ENCODE data around the gene PLLP.

DNA sequence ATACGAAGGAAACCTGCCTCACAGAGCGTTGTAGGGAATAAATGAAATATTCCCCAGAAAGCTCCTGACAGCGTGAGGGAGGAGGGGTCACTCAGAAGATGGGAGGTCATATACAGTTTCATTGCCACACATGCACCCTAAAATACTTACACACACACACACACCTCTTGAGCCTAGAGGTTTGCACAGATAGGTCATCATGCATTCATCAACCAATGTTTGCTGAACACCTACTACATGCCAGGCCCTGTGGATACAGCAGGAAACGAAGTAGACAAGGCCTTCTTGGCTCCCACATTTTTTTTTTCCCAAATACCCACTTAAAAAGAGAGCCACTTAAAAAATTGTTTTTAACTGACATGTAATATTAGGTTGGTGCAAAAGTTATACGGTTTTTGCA is 907 bp upstream of the PLLP start:
- TF ChIP-seq, protein P1, sequence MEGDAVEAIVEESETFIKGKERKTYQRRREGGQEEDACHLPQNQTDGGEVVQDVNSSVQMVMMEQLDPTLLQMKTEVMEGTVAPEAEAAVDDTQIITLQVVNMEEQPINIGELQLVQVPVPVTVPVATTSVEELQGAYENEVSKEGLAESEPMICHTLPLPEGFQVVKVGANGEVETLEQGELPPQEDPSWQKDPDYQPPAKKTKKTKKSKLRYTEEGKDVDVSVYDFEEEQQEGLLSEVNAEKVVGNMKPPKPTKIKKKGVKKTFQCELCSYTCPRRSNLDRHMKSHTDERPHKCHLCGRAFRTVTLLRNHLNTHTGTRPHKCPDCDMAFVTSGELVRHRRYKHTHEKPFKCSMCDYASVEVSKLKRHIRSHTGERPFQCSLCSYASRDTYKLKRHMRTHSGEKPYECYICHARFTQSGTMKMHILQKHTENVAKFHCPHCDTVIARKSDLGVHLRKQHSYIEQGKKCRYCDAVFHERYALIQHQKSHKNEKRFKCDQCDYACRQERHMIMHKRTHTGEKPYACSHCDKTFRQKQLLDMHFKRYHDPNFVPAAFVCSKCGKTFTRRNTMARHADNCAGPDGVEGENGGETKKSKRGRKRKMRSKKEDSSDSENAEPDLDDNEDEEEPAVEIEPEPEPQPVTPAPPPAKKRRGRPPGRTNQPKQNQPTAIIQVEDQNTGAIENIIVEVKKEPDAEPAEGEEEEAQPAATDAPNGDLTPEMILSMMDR (IDR thresholded peaks at IDR 0.05), result no peak
- no peak for TF ChIP-seq POLR2A (IDR thresholded peaks at IDR 0.05)
